OCI-M2 (cell line): ENCODE results near the gene SEC11C.
"Not testable (repeated sequence)": the region's sequence is repeated elsewhere in the genome, so short reads cannot be mapped to it uniquely, and the experiment has no call there.

Source experiments
- DNase-seq: peaks from one replicate; lab custom pipeline; 2025; ENCODE audit not compliant: unreplicated experiment; lab: John Stamatoyannopoulos, UW

The SEC11C gene

GRCh38 chr18:59139615-59140301 is at the start of gene SEC11C:
TSS of gene SEC11C (plus strand) at chr18:59139884. CDS start at chr18:59139949, 65 bp downstream.
- DNase-seq: peak; percentile 70

GRCh38 chr18:59090966-59091603 is 48.6 kb upstream of the SEC11C start:
- no peak for DNase-seq

GRCh38 chr18:59093668-59094067 is 46.0 kb upstream of the SEC11C start:
- DNase-seq: no peak

GRCh38 chr18:59094569-59094968 is 45.1 kb upstream of the SEC11C start:
- DNase-seq: no peak

GRCh38 chr18:59096098-59096789 is 43.4 kb upstream of the SEC11C start:
- no peak for DNase-seq

- no peak for DNase-seq
Observed at GRCh38 chr18:59101830-59102414, 37.8 kb upstream of the SEC11C start.

- DNase-seq: no peak
Observed at GRCh38 chr18:59109375-59109774, 30.3 kb upstream of the SEC11C start.

- DNase-seq: no peak
Observed at GRCh38 chr18:59114160-59114559, 25.5 kb upstream of the SEC11C start.

- no peak for DNase-seq
Observed at GRCh38 chr18:59123588-59124369, 15.9 kb upstream of the SEC11C start.

GRCh38 chr18:59124370-59124704 is 15.3 kb upstream of the SEC11C start:
- no peak for DNase-seq

GRCh38 chr18:59127047-59127446 is 12.6 kb upstream of the SEC11C start:
- DNase-seq: no peak

- no peak for DNase-seq
Observed at GRCh38 chr18:59129951-59130703, 9.6 kb upstream of the SEC11C start.

GRCh38 chr18:59132810-59133465 is 6.7 kb upstream of the SEC11C start:
- DNase-seq: no peak

- DNase-seq: peak; percentile 70
Observed at GRCh38 chr18:59139291-59139614, 431 bp upstream of the SEC11C start.

GRCh38 chr18:59140302-59140885 is 710 bp downstream of the SEC11C start:
- DNase-seq: no peak

GRCh38 chr18:59141294-59142068 is 1.8 kb downstream of the SEC11C start:
- DNase-seq: no peak

- no peak for DNase-seq
Observed at GRCh38 chr18:59142274-59142673, 2.6 kb downstream of the SEC11C start.

- DNase-seq: not testable (repeated sequence)
Observed at GRCh38 chr18:59142800-59143416, 3.2 kb downstream of the SEC11C start.
